ENCODE data around the gene COPS8. TPM values are rescaled to one million over a fixed set of nuclear protein-coding genes. Genes with fewer than 3 reads are reported as not detected.

The COPS8 gene
- total RNA-seq, 1 experiment from 2014 or later: 51.0 TPM

DNA sequence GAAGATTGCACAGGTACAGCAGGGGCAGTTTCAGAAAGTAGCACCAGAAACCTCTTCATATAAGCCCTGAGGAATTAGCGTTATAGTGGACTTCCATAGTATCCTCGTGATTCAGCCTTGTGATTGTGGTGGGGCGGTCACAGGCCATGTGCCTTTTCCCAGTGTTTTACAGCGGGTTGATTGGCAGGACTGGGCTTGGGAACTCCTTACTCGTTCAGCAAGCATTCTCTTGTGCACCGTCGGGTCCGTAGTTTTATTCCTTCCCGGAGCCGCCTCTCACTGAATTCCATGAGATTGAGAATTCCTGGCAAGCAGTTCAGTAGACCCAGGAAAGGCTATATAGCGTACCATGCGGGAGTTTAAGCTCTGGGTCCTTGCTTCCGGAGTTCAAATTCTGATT is 5.2 kb downstream of the COPS8 start (continued):
- TF ChIP-seq, protein P1, sequence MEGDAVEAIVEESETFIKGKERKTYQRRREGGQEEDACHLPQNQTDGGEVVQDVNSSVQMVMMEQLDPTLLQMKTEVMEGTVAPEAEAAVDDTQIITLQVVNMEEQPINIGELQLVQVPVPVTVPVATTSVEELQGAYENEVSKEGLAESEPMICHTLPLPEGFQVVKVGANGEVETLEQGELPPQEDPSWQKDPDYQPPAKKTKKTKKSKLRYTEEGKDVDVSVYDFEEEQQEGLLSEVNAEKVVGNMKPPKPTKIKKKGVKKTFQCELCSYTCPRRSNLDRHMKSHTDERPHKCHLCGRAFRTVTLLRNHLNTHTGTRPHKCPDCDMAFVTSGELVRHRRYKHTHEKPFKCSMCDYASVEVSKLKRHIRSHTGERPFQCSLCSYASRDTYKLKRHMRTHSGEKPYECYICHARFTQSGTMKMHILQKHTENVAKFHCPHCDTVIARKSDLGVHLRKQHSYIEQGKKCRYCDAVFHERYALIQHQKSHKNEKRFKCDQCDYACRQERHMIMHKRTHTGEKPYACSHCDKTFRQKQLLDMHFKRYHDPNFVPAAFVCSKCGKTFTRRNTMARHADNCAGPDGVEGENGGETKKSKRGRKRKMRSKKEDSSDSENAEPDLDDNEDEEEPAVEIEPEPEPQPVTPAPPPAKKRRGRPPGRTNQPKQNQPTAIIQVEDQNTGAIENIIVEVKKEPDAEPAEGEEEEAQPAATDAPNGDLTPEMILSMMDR (IDR thresholded peaks at IDR 0.05): no peak
- TF ChIP-seq, protein P2, sequence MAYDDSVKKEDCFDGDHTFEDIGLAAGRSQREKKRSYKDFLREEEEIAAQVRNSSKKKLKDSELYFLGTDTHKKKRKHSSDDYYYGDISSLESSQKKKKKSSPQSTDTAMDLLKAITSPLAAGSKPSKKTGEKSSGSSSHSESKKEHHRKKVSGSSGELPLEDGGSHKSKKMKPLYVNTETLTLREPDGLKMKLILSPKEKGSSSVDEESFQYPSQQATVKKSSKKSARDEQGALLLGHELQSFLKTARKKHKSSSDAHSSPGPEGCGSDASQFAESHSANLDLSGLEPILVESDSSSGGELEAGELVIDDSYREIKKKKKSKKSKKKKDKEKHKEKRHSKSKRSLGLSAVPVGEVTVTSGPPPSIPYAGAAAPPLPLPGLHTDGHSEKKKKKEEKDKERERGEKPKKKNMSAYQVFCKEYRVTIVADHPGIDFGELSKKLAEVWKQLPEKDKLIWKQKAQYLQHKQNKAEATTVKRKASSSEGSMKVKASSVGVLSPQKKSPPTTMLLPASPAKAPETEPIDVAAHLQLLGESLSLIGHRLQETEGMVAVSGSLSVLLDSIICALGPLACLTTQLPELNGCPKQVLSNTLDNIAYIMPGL (CRISPR knock-in tag; IDR thresholded peaks at IDR 0.05): no peak
- TF ChIP-seq CREB1 (CRISPR knock-in tag; IDR thresholded peaks at IDR 0.05): no peak

DNA sequence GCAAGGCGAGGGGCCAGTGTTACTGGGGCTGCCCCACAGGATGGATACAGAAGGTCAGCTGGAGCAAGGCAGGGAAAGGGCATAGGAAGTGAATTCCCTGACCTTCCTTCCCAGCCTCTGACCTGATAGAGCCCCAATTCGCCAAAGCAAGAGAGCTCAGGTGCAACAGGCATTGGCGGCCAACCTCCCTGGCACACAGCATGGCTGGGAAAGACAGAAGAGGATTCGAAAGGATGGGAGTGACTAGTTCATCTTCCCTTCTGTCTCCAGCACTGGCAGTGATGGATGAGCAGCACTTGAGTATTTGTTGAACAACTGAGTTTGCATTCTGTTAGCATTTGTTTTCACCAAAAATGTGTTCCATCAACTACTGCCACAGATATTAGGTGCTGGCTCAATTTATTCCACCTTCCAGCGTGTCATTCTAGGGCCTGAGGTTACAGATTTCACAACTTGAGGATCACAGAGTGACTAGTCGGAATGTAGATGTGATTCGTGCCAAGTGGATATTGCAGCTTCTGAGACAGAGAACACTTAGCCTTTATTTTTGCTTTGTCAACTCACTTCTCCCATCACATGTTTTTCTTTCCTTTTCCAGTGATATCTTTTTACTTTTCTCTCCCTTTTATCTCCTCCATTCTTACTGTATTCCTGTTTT is 6.2 kb downstream of the COPS8 start:
- no peak for TF ChIP-seq JAZF1 (CRISPR knock-in tag; IDR thresholded peaks at IDR 0.05)
- DNase-seq (ENCODE audit: low spot score): no peak
- ChIA-PET CTCF (no interaction called here), POLR2A (no interaction called here)
- Mint-ChIP-seq H3K36me3 (peaks cover 29% of the 10 kb centered on the region), H3K4me3 (no peak overlapping the region), H3K9me3 (no peaks in the 10 kb centered on the region), H3K27ac (no peak overlapping the region), H3K27me3 (ENCODE audit: low read depth) (no peaks in the 10 kb centered on the region), H3K4me1 (no peaks in the 10 kb centered on the region)
- ATAC-seq: no peak

DNA sequence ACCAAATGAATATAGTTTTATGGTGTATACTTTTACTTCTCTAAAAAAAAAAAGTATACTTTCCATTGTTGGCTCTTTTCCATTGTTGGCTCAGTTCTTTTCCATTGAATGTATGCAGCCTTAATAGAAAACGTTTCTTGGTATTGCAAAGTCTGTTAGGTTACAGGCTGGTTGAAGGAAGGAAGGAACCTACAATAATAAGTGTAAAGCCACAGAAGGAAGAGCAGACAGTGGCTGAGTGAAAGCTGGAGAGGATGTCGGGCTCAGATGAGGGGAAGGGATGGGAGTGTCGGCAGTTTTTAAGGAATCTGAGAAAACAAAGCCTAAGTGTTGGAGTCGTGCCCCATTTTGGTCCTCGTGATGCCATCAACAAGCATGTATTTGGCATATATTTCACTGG is 6.8 kb downstream of the COPS8 start:
- POLR2A ChIA-PET: no interaction called here
- ATAC-seq: no peak
- no peak overlapping the region for H3K4me3 Mint-ChIP-seq
- H3K27me3 Mint-ChIP-seq (ENCODE audit: low read depth): no peaks in the 10 kb centered on the region
- no peak overlapping the region for H3K27ac Mint-ChIP-seq
- TF ChIP-seq ZNF263 (CRISPR knock-in tag; IDR thresholded peaks at IDR 0.05; ENCODE audit: low read depth) (no peak), SP1 (CRISPR knock-in tag; conservative IDR thresholded peaks at IDR 0.05) (no peak)
- TF ChIP-seq, protein P3, sequence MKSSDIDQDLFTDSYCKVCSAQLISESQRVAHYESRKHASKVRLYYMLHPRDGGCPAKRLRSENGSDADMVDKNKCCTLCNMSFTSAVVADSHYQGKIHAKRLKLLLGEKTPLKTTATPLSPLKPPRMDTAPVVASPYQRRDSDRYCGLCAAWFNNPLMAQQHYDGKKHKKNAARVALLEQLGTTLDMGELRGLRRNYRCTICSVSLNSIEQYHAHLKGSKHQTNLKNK (CRISPR knock-in tag; IDR thresholded peaks at IDR 0.05): no peak
- TF ChIP-seq, protein P4, sequence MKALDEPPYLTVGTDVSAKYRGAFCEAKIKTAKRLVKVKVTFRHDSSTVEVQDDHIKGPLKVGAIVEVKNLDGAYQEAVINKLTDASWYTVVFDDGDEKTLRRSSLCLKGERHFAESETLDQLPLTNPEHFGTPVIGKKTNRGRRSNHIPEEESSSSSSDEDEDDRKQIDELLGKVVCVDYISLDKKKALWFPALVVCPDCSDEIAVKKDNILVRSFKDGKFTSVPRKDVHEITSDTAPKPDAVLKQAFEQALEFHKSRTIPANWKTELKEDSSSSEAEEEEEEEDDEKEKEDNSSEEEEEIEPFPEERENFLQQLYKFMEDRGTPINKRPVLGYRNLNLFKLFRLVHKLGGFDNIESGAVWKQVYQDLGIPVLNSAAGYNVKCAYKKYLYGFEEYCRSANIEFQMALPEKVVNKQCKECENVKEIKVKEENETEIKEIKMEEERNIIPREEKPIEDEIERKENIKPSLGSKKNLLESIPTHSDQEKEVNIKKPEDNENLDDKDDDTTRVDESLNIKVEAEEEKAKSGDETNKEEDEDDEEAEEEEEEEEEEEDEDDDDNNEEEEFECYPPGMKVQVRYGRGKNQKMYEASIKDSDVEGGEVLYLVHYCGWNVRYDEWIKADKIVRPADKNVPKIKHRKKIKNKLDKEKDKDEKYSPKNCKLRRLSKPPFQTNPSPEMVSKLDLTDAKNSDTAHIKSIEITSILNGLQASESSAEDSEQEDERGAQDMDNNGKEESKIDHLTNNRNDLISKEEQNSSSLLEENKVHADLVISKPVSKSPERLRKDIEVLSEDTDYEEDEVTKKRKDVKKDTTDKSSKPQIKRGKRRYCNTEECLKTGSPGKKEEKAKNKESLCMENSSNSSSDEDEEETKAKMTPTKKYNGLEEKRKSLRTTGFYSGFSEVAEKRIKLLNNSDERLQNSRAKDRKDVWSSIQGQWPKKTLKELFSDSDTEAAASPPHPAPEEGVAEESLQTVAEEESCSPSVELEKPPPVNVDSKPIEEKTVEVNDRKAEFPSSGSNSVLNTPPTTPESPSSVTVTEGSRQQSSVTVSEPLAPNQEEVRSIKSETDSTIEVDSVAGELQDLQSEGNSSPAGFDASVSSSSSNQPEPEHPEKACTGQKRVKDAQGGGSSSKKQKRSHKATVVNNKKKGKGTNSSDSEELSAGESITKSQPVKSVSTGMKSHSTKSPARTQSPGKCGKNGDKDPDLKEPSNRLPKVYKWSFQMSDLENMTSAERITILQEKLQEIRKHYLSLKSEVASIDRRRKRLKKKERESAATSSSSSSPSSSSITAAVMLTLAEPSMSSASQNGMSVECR (CRISPR knock-in tag; IDR thresholded peaks at IDR 0.05; ENCODE audit: borderline replicate concordance): no peak
- TF ChIP-seq, protein P5, sequence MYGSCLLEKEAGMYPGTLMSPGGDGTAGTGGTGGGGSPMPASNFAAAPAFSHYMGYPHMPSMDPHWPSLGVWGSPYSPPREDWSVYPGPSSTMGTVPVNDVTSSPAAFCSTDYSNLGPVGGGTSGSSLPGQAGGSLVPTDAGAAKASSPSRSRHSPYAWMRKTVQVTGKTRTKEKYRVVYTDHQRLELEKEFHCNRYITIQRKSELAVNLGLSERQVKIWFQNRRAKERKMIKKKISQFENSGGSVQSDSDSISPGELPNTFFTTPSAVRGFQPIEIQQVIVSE (CRISPR knock-in tag; IDR thresholded peaks at IDR 0.05; ENCODE audit: borderline replicate concordance): no peak
- H3K36me3 Mint-ChIP-seq: peaks cover 34% of the 10 kb centered on the region
- DNase-seq (ENCODE audit: low spot score): no peak
- CTCF ChIA-PET: no interaction called here
- H3K9me3 Mint-ChIP-seq: no peaks in the 10 kb centered on the region
- H3K4me1 Mint-ChIP-seq: no peaks in the 10 kb centered on the region

All from WTC11 (cell line).